ENCODE data around the gene UBE4B. TPM values are rescaled to one million over a fixed set of nuclear protein-coding genes. Genes with fewer than 3 reads are reported as not detected.

Gene UBE4B
- total and polyA plus RNA-seq, 9 of the 15 experiments (the other 6 are each of a cell fraction or from before 2014, with no cell fraction given): 11.7 to 73.7 (median 40.1) TPM

DNA sequence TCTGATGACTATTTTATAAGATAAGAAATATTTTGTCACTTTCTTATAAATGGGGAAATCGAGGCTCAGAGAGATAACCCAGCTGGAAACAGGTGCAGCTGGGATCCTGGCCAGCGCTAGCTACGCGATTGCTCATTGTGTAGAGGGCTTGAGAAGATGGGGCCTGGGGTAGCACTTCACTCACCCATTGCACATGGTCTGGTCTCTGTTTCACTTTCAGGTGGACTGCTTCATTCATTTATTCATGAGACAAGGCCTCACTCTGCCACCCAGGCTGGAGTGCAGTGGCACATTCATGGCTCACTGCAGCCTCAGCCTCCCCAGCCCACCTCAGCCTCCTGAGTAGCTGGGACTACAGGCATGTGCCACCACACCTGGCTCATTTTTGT is 23.8 kb downstream of the UBE4B start (continued):
- no peak for TF ChIP-seq ARID3B (CRISPR knock-in tag; IDR thresholded peaks at IDR 0.05; ENCODE audit: borderline replicate concordance)
- no peak for TF ChIP-seq SMAD4 (CRISPR knock-in tag; conservative IDR thresholded peaks at IDR 0.05)

GRCh38 chr1:10057343-10057742 is 24.6 kb downstream of the UBE4B start:
- H3K9me1 ChIP-seq (ENCODE audit: control insufficient read depth, insufficient read depth, low read length): no peaks in the 10 kb centered on the region
- FAIRE-seq: peak; percentile 11
- H3K79me2 ChIP-seq (ENCODE audit: control insufficient read depth, insufficient read depth, low read length): peaks cover 87% of the 10 kb centered on the region
- no peak overlapping the region for H3K4me3 ChIP-seq
- DNase-seq (ENCODE audit: extremely low read depth in 1 of 4, low spot score in 3 of 4): no peak
- in situ Hi-C loops (cut with MboI): no loop called here
- ATAC-seq: no peak
- H3K4me2 ChIP-seq (ENCODE audit: insufficient read depth, low read length): no peak overlapping the region
- peaks cover 30% of the 10 kb centered on the region; the same call in 2 of the 3 replicates for H3K36me3 ChIP-seq (ENCODE audit: control insufficient read depth, insufficient read depth, low read length)
- POLR2A ChIA-PET: no interaction called here
- CTCF ChIA-PET (ENCODE audit: low intra/inter-chr PET ratio): interaction anchor here (0.8 kb wide), 1 partner anchor 10 kb away, joined by 3 read pairs; no protein-coding TSS in a partner anchor
- no peaks in the 10 kb centered on the region for H3K27me3 ChIP-seq (ENCODE audit: control insufficient read depth in 2 of 2, insufficient read depth in 2 of 2, low read length in 2 of 2)
- no peak overlapping the region for H3K9ac ChIP-seq (ENCODE audit: insufficient read depth in 1 of 2, low read depth in 2 of 2, low read length in 2 of 2)
- no peaks in the 10 kb centered on the region; the same call in none of the 2 replicates for H4K20me1 ChIP-seq (replicated peaks; ENCODE audit: control insufficient read depth, insufficient read depth, low read length)
- no TSS peak for BruUV-seq (replicated peaks)
- H3K27ac ChIP-seq (ENCODE audit: extremely low read depth, low read depth, low read length): no peak overlapping the region
- intact Hi-C loops (cut with micrococcal nuclease): no loop called here
- no peaks in the 10 kb centered on the region for H3K9me3 ChIP-seq (replicated peaks; ENCODE audit: control insufficient read depth, insufficient read depth, low read depth, low read length)
- 80% methylated on average over 4 of the region's 4 CpGs for WGBS (ENCODE audit: insufficient coverage, low coverage, missing lambda C conversion rate)
- H2AFZ ChIP-seq (ENCODE audit: low read depth, low read length): no peak overlapping the region
- peaks cover 5 to 8% of the 10 kb centered on the region in 2 experiments; a peak in 4 of 5 replicates for H3K4me1 ChIP-seq (replicated peaks in 1 of 2; ENCODE audit: control insufficient read depth in 2 of 2, insufficient read depth in 2 of 2, low read length in 2 of 2)
- TF ChIP-seq, protein P1, sequence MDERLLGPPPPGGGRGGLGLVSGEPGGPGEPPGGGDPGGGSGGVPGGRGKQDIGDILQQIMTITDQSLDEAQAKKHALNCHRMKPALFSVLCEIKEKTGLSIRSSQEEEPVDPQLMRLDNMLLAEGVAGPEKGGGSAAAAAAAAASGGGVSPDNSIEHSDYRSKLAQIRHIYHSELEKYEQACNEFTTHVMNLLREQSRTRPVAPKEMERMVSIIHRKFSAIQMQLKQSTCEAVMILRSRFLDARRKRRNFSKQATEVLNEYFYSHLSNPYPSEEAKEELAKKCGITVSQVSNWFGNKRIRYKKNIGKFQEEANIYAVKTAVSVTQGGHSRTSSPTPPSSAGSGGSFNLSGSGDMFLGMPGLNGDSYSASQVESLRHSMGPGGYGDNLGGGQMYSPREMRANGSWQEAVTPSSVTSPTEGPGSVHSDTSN (CRISPR knock-in tag; IDR thresholded peaks at IDR 0.05; ENCODE audit: low read depth): no peak
- TF ChIP-seq, protein P1 (tag; conservative IDR thresholded peaks at IDR 0.05; ENCODE audit: low read depth): no peak
- no peak for TF ChIP-seq FOXO4 (CRISPR knock-in tag; IDR thresholded peaks at IDR 0.05)
- no peak for TF ChIP-seq ETV5 (CRISPR knock-in tag; IDR thresholded peaks at IDR 0.05; ENCODE audit: low read depth)
- no peak for TF ChIP-seq NCOA1 (IDR thresholded peaks at IDR 0.05; ENCODE audit: low read depth)
- TF ChIP-seq RBM22 (IDR thresholded peaks at IDR 0.05; ENCODE audit: low read depth, low read length, poor library complexity, severe bottlenecking): no peak
- TF ChIP-seq SIRT6 (IDR thresholded peaks at IDR 0.05; ENCODE audit: low read depth, low read length): no peak
- TF ChIP-seq ZNF277 (CRISPR knock-in tag; IDR thresholded peaks at IDR 0.05; ENCODE audit: borderline replicate concordance): no peak
- no peak for TF ChIP-seq ZFX (CRISPR knock-in tag; IDR thresholded peaks at IDR 0.05)
- no peak for TF ChIP-seq PRPF4 (IDR thresholded peaks at IDR 0.05; ENCODE audit: insufficient read depth, low read depth, low read length, poor library complexity, severe bottlenecking)

Measured in K562 (cell line).